Heart left ventricle (tissue), 13 donors: ENCODE measurements around the gene COL6A2.

ENCODE experiments used
- CTCF ChIP-seq, 12 donors: fragments of 200-600 bp; sonication (generic) in 4 of 12; IDR thresholded peaks; one replicate each; pipeline versions ENCODE4 v1.5.0 to v1.8.0; 2018 to 2022; ENCODE audit warnings: antibody characterized with exemption in 12 of 12, mild to moderate bottlenecking in 5 of 12
- POLR2A ChIP-seq, 2 donors: fragments of 450-650 bp; IDR thresholded peaks; one replicate each; pipeline ENCODE4 v1.6.1; 2017; ENCODE audit warnings: antibody characterized with exemption in 2 of 2, mild to moderate bottlenecking in 2 of 2, moderate library complexity in 2 of 2
- donor health status: ischemic (EF 13 %, LVEDD 7.1; RV severe dilation, severe dysfunction).
- donor health status: DM: no; HTN: yes; CAD: no.
- donor health status: DM: no; HTN: no; CAD: no.
- donor health status: ischemic (EF 25% LVEDD 6.9; RV normal size, moderate dysfunction).
- donor health status: ischemic (EF 25% LVEDD 5.7; RV mildly dilated, moderate dysfunction).
- donor health status: ischemic (EF 35%, LVEDD 5.7; RV mildly dilated, moderate dysfunction).
- donor health status: nonischemic (EF 11% LVEDD 7.7; RV severe dilation, severe dysfunction).
- donor health status: DM: yes; HTN: yes; CAD: no.
- donor health status: PGD.
- donor health status: ischemic (EF 29% LVEDD 5.4; RV normal size, mild dysfunction).
- donor health status: nonischemic (EF 23%, LVEDD 6.1; RV moderate dilation, normal function).

- no peak for TF ChIP-seq CTCF (IDR thresholded peaks at IDR 0.05)
- no peak for TF ChIP-seq POLR2A (IDR thresholded peaks at IDR 0.05)
These were observed 24.3 kb downstream of the COL6A2 start for GRCh38 chr21:46122237-46122671.
